HAP-1 (cell line): ENCODE measurements around the gene EXD2.
A peak's percentile ranks its signal among the peaks of the same experiment; 100 is the strongest.

Source experiments
- DNase-seq, 2 experiments: peaks; one replicate each; pipeline ENCODE4 v3.0.0-alpha.2; 2016 to 2020; ENCODE audit warnings: low spot score in 2 of 2
- H3K27me3 ChIP-seq: fragments of 250-450 bp; sonication (Bioruptor Pico); 2 replicates; pipeline ENCODE4 v1.5.1; 2020; ENCODE audit warnings: low read depth, mild to moderate bottlenecking, moderate library complexity
- H3K36me3 ChIP-seq: fragments of 250-450 bp; sonication (Bioruptor Pico); replicated peaks from 2 replicates; pipeline ENCODE4 v1.5.1; 2020; ENCODE audit warnings: mild to moderate bottlenecking
- H3K4me1 ChIP-seq: fragments of 250-450 bp; sonication (Bioruptor Pico); 2 replicates; pipeline ENCODE4 v1.5.1; 2020; ENCODE audit warnings: mild to moderate bottlenecking
- H3K4me3 ChIP-seq: fragments of 250-450 bp; sonication (Bioruptor Pico); 2 replicates; pipeline ENCODE4 v1.5.1; 2020; ENCODE audit warnings: mild to moderate bottlenecking, moderate library complexity
- H3K9me3 ChIP-seq: fragments of 250-450 bp; sonication (Bioruptor Pico); 2 replicates; pipeline ENCODE4 v1.5.1; 2020; ENCODE audit warnings: mild to moderate bottlenecking, moderate library complexity
- in situ Hi-C: fragments of 300-500 bp; cut with MboI; formaldehyde crosslinking; loops from 3 replicates; pipeline ENCODE4 v1.14.3; 2020; ENCODE audit warnings: low sequenced_read_pairs, inconsistent platforms, mixed read lengths

EXD2 gene

GRCh38 chr14:69244946-69245345 is 53.6 kb downstream of the EXD2 start:
- in situ Hi-C loops, result no loop called here
- no peaks in the 10 kb centered on the region for H3K36me3 ChIP-seq
- no peaks in the 10 kb centered on the region for H3K27me3 ChIP-seq
- no peak overlapping the region for H3K4me3 ChIP-seq
- DNase-seq, result no peak
- no peaks in the 10 kb centered on the region for H3K4me1 ChIP-seq
- H3K9me3 ChIP-seq, result no peaks in the 10 kb centered on the region

GRCh38 chr14:69246331-69246730 is 55.0 kb downstream of the EXD2 start:
- Histone ChIP-seq H3K27me3 (no peaks in the 10 kb centered on the region), H3K36me3 (no peaks in the 10 kb centered on the region), H3K4me3 (no peak overlapping the region), H3K4me1 (no peaks in the 10 kb centered on the region), H3K9me3 (no peaks in the 10 kb centered on the region)
- in situ Hi-C loops, result no loop called here
- DNase-seq, result no peak

DNA sequence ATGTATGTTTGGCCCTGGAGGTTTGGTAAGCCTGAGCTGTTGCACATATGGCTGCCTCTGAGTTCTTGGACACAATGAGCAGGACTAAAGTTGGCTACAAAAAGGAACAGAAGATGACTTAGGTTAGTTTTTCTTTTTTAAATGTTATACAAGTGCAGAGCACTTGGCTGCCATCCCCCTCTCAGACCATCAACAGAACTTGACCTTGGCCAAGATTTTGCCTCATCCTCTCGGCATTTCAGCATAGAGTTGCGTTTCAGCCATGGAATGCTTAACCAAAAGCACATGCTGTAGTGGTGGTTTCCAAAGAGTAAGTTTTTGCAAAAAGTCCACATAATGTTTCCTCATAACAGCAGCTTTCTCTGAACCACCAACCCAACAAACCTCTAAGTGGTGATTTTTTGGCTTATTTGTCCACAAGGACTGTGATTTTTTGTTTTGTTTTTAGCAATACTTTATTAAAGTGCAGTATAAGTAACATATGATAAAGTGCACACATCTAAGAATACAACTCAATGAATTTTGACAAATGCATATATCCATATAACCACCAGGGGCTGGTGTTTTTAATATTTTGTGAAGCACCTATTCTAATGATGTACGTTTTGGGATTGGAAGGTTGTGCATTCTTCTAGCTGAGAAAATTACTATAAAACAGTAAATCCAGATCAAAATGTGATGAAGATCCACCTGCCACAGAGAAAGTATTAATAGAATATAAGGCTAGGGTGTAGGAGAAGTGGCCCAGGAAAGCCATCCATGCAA is 56.6 kb downstream of the EXD2 start:
- no peak for DNase-seq
- H3K27me3 ChIP-seq, result no peaks in the 10 kb centered on the region
- H3K4me1 ChIP-seq, result no peaks in the 10 kb centered on the region
- H3K36me3 ChIP-seq, result no peaks in the 10 kb centered on the region
- in situ Hi-C loops, result no loop called here
- H3K4me3 ChIP-seq, result no peak overlapping the region
- H3K9me3 ChIP-seq, result no peaks in the 10 kb centered on the region

DNA sequence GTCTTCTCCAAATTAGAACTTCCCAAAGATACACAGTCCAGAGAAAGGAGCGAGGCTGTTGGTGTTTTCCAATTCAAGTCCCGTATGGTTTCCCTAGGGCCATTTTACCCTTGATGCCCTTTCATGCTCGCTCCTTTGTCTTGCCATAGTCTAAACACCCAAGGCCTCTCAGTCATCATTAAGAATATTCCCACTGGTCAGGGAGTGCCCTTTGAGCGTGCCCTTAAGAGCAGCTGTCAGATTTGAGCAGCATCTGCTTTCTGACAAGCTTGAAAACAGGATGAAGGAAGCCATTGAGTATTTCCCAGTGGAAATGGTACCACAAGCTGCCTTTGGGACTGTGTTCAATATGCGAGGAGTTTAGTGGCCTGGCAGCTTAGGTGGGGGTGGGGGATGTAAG is 58.3 kb downstream of the EXD2 start:
- Histone ChIP-seq H3K4me3 (no peak overlapping the region), H3K9me3 (no peaks in the 10 kb centered on the region), H3K27me3 (no peaks in the 10 kb centered on the region; the same call in 1 of the 2 replicates), H3K36me3 (no peaks in the 10 kb centered on the region), H3K4me1 (no peaks in the 10 kb centered on the region)
- in situ Hi-C loops, result loop anchor here (10.0 kb wide), 1 partner anchor 225 kb away; no protein-coding TSS in a partner anchor
- no peak for DNase-seq

DNA sequence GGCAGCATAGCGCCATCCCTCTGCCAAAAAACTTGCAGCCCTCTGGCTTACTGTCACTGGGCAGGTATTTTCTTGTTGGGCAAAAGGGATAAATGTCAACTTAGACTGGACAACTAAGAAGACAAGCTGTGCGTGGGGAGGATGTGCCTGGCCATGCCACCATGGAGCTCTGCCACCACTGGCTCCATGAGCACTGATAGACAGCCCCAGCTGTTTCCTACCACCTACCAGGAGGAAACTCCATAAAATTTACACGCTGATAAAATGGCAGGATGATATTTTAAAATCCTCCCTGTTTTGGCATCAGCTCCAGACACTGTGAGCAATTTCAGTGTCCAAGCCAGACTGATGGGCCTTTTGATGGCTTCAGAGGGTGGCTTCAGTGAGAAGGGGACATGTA is 61.6 kb downstream of the EXD2 start:
- Histone ChIP-seq H3K9me3 (no peaks in the 10 kb centered on the region), H3K4me1 (no peaks in the 10 kb centered on the region), H3K36me3 (no peaks in the 10 kb centered on the region), H3K4me3 (no peak overlapping the region), H3K27me3 (peaks cover 3% of the 10 kb centered on the region)
- no peak for DNase-seq
- in situ Hi-C loops, result loop anchor here (10.0 kb wide), 1 partner anchor 222 kb away; no protein-coding TSS in a partner anchor

DNA sequence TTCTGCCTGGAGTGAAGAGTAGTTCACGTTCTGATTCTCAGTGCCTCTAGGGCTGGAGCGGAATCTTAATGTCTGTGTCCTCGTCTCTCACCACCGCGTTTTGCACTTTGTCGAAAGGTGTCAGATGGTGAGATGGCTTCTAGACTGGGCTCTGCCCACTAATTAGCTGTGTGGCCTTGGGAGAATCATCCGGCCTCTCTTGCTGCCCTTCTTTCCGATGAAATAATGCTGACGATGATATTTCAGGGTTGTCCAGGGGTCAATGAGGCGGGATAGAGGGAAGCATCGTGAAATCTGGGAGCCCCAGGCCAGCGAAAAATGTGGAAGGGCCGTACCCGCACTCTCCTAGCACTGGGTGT is 67.8 kb downstream of the EXD2 start:
- Histone ChIP-seq H3K36me3 (no peaks in the 10 kb centered on the region), H3K27me3 (peaks cover 40% of the 10 kb centered on the region), H3K4me3 (peak overlapping the region; percentile 39; the same call in 1 of the 2 replicates), H3K4me1 (no peaks in the 10 kb centered on the region), H3K9me3 (no peaks in the 10 kb centered on the region)
- in situ Hi-C loops, result loop anchor here (10.0 kb wide), 1 partner anchor 216 kb away; no protein-coding TSS in a partner anchor
- no peak for DNase-seq

GRCh38 chr14:69259527-69260189 is 68.4 kb downstream of the EXD2 start, which contains the start of gene GALNT16:
Gene GALNT16, plus strand, starts transcription at chr14:69260158. Its CDS starts 133 bp downstream, at chr14:69260291.
- H3K4me1 ChIP-seq, result no peaks in the 10 kb centered on the region
- peaks cover 44% of the 10 kb centered on the region for H3K27me3 ChIP-seq
- H3K36me3 ChIP-seq, result no peaks in the 10 kb centered on the region
- H3K4me3 ChIP-seq, result peak within 1 kb of the TSS; percentile 39
- no peaks in the 10 kb centered on the region for H3K9me3 ChIP-seq
- in situ Hi-C loops, result loop anchor here (10.0 kb wide), 1 partner anchor 215 kb away; no protein-coding TSS in a partner anchor
- DNase-seq, result peak in 1 of 2 experiments; percentile 68

GRCh38 chr14:69260190-69260860 is 69.0 kb downstream of the EXD2 start:
- no peaks in the 10 kb centered on the region for H3K4me1 ChIP-seq
- H3K27me3 ChIP-seq, result peaks cover 47% of the 10 kb centered on the region
- H3K4me3 ChIP-seq, result peak overlapping the region; percentile 39
- H3K9me3 ChIP-seq, result no peaks in the 10 kb centered on the region
- in situ Hi-C loops, result no loop called here
- no peaks in the 10 kb centered on the region for H3K36me3 ChIP-seq
- peak; percentile 8 to 69 for DNase-seq

- H3K9me3 ChIP-seq, result no peaks in the 10 kb centered on the region
- H3K27me3 ChIP-seq, result peaks cover 50% of the 10 kb centered on the region
- in situ Hi-C loops, result no loop called here
- no peaks in the 10 kb centered on the region for H3K4me1 ChIP-seq
- peak; percentile 20 to 68 for DNase-seq
- no peaks in the 10 kb centered on the region for H3K36me3 ChIP-seq
- peak overlapping the region; percentile 39 for H3K4me3 ChIP-seq
Observed at GRCh38 chr14:69260861-69261564, 69.7 kb downstream of the EXD2 start.

DNA sequence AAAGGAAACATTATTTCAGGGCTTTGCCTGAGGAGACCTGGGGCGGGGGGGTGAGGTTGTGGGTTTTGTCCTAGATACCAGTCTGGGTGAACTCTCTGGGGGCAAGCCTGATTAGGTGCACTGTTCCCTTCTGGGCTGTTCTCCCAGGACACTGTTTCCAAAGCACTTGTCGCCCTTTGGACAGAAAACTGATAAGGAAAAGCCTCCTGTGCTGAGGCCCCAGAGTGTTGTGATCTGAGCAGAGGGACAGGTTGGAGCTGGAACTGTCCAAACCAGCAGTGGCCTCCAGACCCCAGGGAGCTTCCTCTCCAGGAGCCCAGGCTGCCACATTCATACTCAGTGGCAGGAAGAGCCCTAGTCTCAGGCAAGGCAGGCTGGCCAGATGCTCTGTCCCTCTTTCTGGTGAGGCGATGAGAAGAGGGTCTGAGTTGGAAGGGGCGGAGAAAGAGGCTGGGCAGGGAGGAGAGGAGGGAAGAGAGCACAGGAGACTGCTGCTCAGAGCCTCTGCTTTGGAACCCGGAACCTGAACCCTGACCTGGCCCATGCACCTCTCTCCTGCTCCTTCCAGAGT is 70.5 kb downstream of the EXD2 start:
- DNase-seq, result no peak
- Histone ChIP-seq H3K9me3 (no peaks in the 10 kb centered on the region), H3K4me1 (no peaks in the 10 kb centered on the region), H3K27me3 (peaks cover 50% of the 10 kb centered on the region), H3K4me3 (no peak overlapping the region), H3K36me3 (no peaks in the 10 kb centered on the region)
- in situ Hi-C loops, result no loop called here

- Histone ChIP-seq H3K4me1 (no peaks in the 10 kb centered on the region), H3K9me3 (no peaks in the 10 kb centered on the region), H3K4me3 (no peak overlapping the region), H3K27me3 (peaks cover 47% of the 10 kb centered on the region), H3K36me3 (no peaks in the 10 kb centered on the region)
- no peak for DNase-seq
- in situ Hi-C loops, result no loop called here
Observed at GRCh38 chr14:69262516-69262915, 71.2 kb downstream of the EXD2 start.

- no peaks in the 10 kb centered on the region for H3K4me1 ChIP-seq
- no peak for DNase-seq
- no peaks in the 10 kb centered on the region for H3K36me3 ChIP-seq
- H3K4me3 ChIP-seq, result no peak overlapping the region
- no peaks in the 10 kb centered on the region for H3K9me3 ChIP-seq
- peaks cover 47% of the 10 kb centered on the region for H3K27me3 ChIP-seq
- in situ Hi-C loops, result no loop called here
Observed at GRCh38 chr14:69263364-69263763, 72.1 kb downstream of the EXD2 start.

GRCh38 chr14:69263771-69264170 is 72.5 kb downstream of the EXD2 start:
- Histone ChIP-seq H3K4me1 (no peaks in the 10 kb centered on the region), H3K36me3 (no peaks in the 10 kb centered on the region), H3K27me3 (peaks cover 47% of the 10 kb centered on the region), H3K9me3 (no peaks in the 10 kb centered on the region), H3K4me3 (no peak overlapping the region)
- DNase-seq, result no peak
- in situ Hi-C loops, result no loop called here
